ENCODE results near the gene RECK.

RECK gene

DNA sequence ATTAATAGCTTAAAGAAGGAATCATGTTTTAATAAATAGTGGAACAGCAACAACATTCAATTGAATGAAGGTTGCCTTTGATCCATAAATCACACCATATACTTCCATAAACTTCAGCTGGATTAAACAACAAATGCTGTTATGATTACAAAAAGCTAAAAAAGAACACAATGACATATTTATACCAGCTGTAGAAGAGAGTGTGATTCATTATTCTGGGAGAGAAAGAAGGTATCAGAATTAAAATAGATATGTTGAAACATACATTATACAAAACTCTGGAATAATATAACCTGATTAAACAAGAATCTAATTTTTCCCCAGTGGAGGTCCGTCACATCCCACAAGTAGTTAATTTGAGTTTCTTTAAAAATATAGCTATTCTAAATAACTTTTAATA is 7.5 kb upstream of the RECK start:
- DNase-seq (ENCODE audit: low read depth in 2 of 2): no peak

DNA sequence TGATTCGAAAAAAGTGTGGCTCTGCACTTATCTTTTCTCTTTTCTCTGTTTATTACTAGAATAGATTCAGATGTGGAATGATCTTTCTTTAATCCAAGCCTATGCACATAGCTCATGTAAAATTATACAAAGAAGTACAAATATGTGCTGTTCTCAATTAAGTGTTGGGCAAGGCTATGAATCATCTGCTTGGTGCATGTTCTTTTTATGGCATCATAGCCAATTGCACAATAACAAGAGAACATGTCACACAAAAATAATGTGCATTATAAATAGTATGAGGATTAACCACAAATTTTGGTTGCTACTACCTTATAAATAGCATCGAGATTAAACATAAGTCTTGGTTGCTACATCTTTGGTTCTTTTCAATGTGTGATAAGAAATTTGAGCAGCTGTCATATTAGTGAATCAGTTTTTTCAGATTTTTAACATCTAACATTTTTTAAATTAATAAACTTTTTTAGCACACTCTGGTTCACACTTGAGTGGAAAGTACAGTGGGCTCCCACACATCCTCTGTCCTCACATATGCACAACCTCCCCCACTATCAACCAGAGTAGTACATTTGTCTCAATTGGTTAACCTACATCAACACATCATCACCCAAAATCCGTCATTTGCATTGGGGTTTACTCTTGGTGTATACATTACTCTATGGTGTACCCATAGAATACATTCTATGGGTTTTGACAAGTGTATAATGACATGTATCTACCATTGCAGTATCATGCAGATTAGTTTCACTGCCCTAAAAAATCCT is 6.8 kb upstream of the RECK start:
- DNase-seq (ENCODE audit: low read depth in 2 of 2): peak; percentile 97

DNA sequence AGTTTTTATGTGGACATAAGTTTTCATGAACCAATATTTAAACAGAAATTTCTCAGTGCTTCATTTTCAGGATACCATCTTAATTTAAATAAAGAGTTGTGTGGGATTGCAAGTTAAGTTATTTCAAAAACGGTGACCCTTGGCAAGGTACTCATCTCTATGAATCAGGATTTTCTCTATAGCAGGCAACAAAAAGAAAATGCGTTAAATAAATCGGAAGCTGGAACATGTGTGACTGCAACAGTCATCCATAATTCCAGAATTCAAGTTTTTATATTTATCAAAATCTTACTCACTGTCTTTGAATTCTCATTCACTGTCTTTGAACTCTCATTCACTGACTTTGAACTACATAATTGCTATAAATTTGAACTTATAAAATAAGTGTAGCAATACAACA is 5.8 kb upstream of the RECK start:
- no peak for DNase-seq (ENCODE audit: low read depth in 2 of 2)

DNA sequence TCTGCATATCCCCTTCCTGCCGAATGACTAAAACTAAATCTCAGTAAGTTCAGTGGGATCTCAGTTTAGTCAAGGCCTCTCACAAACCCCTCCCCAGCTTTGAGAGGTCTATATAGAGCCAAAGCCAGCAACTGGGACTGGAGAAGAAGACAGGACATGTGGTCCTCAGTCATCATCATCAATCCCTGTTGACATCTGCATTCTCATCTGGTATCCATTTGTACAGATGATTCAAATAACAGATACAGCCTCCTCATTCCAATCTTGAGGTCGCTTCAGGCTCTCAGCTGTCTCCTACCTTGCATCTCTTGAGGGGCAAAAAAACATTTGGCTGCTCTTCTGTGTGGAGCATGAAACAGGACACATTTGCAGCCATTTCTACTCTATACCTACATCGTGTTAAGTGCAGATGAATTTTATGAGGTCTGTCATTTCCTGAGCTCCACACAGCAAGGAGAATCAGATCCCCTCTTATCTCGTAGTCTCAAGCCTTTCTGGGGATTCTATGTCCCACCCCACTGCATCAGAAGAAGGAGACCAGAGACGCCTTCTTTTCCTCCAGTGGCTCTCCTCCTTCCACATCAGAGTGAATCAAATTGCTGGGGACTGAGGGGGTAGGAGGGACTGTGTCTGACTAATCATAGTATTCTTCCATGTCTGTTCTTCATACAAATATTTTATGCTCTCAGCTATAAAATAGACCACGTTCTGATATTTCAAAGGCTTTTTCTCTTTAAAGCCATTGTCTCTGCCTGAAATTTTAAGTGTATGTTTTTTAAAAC is 4.7 kb upstream of the RECK start:
- peak in 1 of 2 experiments; percentile 77 for DNase-seq (ENCODE audit: low read depth in 2 of 2)

DNA sequence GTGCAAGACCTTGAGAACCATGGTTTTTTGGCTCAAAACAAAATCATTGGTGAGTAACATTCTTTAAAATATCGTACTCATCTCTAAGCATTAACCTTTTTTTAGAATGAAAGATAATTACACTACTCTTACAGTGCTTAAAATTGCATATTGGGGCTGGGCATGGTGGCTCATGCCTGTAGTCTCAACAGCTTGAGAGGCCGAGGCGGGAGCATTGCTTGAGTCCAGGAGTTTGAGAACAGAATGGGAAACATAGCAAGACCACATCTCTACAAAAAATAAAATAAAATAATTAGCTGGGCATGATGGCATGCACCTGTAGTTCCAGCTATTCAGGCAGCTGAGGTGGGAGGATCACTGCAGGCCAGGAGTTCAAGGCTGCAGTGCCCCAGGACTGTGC is 2.9 kb upstream of the RECK start:
- DNase-seq (ENCODE audit: low read depth in 2 of 2): no peak

DNA sequence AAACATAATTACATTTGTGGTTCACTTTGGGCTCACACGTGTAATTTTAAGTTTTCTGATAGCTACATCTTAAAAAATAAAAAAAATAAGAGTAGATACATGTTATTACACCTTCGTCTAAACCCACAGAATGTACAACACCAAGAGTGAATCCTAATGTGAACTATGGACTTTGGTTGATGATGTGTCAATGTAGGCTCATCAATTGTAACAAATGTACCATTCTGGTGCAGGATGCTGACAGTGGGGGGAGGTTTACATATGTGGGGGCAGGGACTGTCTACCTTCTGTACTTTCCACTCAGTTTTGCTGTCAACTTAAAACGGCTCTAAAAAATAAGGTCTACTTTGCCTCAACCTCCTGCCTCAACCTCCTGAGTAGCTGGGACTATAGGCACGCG is 2.5 kb upstream of the RECK start:
- DNase-seq (ENCODE audit: low read depth in 2 of 2): no peak

DNA sequence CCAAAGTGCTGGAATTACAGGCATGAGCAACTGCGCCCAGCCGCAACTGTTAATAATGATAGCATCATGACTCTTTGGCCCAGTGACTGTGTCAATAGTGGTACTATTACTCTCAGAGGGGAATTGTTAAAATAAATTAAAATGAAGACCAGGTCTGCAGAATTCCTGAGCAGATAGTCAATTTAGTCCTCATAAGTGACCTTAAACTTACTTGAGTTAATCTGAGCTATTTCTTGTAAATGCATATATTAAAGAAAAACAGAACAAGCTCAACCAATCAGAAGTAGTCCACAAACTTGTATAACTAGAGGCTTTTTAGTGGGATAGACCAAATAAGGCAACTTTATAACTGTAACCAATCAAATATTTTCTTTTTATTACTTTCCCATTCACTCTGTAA is 1.7 kb upstream of the RECK start:
- DNase-seq (ENCODE audit: low read depth in 2 of 2): peak in 1 of 2 experiments; percentile 64

DNA sequence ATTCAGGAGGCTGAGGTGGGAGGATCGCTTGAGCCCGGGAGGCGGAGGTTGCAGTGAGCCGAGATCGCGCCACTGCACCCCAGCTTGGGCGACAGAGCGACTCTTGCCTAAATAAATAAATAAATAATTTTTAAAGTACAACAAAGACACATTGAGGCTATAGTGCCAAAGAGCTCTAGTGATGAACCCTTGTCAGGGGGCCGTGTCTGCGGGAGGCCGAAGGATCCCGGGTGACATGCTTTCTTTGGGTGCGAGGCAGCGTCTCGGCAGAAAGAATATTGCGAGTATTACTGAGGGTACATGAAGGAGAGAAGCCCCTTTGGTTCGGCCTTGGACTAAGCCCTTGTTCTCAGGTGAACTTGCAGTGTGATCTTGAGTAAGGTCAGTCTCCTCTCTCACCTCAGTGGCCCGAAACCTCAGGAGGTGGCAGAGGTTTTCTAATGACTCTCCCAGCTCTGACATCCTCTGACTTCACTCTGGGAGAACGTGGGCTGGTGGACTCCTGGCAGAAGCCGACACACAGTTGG is 397 bp upstream of the RECK start:
- no peak for DNase-seq (ENCODE audit: low read depth in 2 of 2)

DNA sequence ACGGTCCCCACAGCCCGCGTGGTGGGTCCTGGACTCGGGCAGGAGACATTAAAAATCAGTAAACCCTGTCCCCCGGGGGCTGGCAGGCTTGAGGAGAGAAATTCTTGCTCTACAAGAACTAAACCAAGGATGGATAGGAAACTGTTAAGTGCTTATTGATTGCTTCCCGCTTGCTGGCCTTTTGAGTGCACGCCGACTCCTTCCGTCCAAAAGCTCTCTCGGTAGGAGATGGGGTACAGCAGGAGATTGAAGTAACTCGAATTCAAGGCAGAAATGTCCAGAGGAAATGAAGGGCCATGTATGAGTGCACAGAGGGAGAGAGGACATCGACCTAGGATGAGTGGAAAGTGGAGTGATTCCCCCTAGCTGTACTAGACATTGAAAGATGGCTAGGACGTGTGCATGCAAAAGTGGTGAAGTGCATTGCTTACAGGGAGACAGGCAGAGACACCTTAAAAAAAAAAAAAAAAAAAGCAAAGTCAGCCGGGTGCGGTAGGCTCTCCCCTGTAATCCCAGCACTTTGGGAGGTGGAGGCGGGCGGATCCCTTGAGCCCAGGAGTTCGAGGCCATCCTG is 923 bp downstream of the RECK start:
- no peak for DNase-seq (ENCODE audit: low read depth in 2 of 2)

DNA sequence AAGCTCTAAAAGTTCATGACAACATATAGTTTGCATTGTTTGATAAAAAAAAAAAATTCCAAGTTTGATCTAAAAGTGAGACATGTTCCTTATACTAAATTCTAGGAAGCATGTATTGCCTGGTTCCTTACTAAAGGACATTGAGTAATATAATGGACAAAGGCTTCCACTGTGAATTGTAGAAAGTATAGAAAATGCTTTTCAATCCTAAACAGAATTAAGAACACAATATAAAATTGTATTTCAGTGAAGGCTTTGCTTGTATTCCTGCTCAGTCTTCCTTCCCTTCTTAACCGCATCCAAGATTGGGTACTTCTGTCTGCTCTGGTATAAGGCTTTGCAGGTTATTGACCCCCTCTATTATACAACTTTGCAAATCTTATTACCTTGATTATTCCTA is 2.4 kb downstream of the RECK start:
- DNase-seq (ENCODE audit: low read depth in 2 of 2): no peak

DNA sequence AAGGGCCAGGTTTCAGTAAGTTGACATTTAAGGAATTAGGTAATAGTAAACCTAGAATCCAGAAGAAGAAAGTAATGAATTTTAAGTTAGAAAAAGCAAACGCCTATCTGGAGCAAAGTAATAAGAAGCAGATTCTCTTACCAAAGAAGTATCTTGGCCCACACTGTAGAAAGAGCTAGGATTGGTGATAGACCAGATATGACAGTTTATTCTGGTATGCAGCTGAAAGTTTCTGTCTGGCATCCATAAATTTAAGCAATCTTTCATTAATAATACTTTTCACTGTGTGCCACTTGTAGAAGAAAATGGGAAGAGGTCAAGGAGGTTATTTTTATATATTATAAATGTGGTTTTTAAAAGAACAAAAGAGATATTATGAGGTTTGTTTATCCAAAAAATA is 3.0 kb downstream of the RECK start:
- DNase-seq (ENCODE audit: low read depth in 2 of 2): no peak

DNA sequence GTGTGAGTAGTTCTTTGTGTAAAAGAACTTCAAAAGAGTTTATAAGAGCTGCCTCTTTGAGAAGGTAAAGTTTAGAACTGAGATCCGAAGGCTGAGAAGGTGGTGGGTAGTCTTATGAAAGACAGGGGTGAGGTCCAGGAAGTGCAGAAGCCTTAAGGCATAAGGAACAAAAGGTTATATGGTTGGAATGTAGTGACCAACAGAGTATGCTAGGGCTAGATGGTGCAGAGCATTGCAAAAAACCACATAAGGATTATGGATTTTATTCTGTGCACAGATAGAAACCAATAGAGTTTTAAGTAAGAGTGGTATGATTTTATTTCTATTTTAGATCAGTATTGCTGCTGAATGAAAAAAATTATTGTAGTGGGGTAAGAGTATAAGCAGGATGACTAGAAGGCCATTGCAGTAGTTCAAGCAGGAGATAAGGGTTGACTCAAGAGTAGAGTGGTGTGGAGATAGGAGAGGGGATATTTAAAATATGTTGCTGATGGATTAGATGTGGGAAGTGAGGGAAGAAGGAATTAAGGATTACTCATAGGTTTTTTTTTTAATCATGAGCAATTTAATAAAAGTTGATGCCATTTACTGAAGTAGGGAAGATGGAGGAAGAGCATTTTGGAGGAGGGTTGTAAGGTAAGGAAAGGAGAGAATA is 3.7 kb downstream of the RECK start:
- DNase-seq (ENCODE audit: low read depth in 2 of 2): no peak

DNA sequence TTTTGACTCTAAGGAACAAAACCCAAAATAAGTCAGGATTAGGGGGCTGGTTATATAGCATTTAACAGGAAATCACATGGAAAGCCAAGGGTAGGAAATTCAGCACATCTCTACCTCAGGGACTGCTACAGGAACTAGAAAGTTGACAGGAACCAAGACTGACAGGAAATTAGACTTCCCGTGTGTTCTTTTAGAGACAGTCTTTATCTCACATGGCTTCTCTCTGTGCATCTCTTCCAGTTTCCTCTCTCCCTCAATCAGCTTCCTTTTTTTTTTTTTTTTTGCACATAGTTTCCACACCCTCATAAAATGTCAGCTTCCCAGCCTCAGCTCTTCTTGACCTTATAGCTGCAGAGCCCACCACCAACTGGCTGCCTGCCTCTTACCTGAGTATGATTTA is 4.8 kb downstream of the RECK start:
- DNase-seq (ENCODE audit: low read depth in 2 of 2): no peak

DNA sequence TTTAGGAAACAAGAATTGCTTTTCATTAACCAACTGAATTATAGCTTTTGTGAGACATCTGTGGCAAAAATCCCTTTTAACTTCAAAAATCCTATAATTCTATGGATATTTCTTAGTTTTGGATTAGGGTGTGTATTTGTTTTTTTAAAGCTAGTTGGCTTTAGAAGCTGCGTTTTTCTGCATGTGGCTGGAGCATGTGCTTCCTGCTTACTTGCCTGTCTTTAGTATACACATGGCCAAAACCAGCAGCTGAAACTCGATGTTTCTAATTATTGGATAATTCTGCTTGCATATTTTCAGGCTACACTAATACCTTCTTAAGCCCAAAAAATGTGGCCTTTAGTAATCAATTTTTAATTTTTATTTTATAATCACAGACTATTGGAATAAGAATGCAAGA is 8.9 kb downstream of the RECK start:
- DNase-seq (ENCODE audit: low read depth in 2 of 2): no peak

DNA sequence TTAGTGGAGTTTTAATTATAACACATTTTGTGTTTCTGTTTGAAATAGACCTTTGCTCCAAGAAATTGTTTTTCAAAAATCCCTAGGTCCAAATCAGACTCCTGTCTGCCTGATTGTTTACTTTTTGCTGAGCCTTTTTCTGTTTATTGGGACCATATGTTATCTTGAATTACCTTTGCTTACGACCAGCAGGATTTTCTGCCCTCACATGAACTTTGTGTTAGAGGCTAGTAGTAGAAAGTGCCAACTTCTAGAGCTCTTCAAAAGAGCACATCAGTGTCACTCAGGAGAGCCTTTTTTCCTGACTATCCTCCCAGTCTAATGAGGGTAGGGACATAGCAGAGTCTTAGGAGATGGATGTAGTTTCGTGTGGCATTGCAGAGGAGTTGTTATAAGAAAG is 10.2 kb downstream of the RECK start:
- DNase-seq (ENCODE audit: low read depth in 2 of 2): no peak

DNA sequence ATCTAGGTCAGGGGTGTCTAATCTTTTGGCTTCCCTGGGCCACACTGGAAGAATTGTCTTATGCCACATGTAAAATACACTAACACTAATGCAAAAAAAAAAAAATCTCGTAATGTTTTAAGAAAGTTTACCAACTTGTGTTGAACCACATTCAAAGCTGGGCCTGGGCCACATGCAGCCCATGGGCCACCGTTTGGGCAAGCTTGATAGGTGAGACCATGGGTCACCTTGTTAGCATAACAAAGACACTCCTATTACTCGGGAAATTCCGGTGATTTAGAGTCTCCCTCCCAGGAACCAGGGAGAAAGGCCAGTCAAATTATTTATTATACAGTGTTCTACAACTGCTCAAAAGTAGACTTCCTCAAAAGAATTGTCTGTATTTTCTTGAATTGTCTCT is 12.7 kb downstream of the RECK start:
- no peak for DNase-seq (ENCODE audit: low read depth in 2 of 2)

DNA sequence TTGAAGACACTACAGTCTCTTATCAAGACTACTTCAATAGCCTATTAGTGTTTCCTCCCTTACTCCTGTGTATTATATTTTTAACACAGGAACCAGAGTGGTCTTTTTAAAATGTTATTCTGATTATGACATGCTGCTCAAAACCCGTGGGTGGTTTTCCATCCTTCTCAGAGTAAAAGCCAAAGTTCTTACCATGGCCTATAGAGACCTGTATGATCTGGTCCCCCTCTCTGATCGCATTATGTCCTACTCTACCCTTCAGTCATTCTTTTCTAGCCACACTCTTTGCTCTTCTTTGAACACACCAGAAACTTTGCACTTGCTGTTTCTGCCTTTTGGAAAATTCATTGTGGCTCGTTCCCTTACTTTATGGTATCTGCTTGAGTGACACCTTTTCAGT is 13.8 kb downstream of the RECK start:
- DNase-seq (ENCODE audit: low read depth in 2 of 2): no peak

DNA sequence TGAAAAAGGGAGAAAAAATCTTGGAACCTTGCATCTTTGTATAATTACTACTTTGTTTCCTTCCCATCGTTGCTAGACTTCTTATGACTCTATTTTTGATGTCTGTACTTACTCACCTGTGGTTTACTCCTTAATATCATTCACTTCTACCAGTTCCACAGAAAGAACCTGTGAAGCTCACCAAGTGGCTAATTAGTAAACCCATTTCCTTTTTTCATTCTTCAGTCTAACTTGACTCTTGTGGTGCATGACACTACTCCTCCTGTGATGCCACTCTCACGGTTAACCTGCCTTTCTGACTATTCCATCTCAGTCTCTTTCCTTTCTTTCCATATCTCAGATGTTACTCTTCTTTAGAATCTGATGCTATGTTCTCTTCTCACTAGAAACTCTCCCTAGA is 14.6 kb downstream of the RECK start:
- no peak for DNase-seq (ENCODE audit: low read depth in 2 of 2)

DNA sequence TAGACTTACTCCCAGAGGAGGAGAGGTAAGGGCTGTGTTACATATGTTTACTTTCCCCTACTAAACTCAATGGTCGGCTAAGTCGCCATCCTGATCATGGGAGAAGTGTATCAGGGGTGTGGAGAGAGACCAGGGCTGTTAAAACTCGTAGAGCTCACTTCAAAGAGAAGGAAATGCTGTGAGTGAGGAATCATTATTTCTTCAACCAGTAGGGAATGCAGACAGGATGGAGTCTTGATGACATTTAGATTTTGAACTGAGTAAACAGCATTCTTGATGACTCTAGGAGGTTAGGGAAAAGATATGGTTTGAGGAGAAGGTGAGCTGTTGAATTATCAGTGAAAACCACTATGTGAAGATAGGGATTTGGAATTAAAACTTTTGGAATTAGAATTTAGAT is 17.3 kb downstream of the RECK start:
- no peak for DNase-seq (ENCODE audit: low read depth in 2 of 2)

DNA sequence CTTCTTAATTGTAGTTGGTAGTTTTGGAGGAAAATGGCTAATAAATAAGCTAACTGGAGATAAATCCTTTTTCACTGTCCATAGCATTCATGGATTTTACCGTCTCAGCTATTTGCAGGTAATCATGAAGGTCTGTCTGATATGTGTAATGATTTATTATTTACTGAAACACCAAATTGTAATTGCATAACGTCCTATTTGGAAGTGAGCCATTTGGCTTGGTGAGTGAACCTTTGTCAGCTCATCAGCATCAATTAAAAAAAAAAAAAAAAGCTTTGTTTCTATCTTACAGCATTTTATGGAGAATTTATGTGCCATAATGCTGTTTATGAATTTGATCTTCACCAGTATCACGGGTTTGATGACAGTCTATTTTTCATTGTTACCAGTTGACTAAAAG is 20.2 kb downstream of the RECK start:
- DNase-seq (ENCODE audit: low read depth in 2 of 2): no peak

DNA sequence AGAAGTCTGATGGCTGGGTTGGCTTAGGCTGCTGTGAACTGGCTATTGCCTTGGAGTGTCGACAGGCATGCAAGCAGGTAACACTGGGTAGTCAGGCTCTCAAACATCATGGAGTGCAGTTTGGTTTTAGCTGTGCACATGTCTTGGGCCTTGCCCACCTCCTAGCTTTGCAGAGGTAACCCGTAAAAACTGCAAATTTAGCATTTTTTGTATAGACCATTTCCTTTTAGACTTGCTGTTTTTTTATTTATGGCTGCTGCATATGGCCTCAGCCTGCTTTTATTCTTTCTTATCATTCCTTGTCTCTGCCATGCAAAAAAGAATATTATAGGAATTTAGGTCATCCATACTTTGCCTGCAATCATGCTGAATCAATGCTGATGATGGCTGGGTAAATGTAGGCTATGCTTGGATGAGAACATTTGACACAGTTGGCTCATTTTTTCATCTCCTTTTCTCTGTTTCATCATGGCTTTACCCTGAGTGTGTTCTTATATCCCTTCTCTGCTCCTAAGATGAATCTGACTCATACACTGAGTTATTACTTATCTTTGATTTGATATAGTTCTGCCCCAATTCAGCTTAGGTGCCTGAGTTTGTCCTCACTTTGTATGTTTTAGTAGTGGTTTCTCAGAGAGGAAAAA is 27.2 kb downstream of the RECK start:
- DNase-seq (ENCODE audit: low read depth in 2 of 2): no peak

All from fibroblast of skin of left biceps (primary cell).